ENCODE results near the gene NNMT.

Gene NNMT

DNA sequence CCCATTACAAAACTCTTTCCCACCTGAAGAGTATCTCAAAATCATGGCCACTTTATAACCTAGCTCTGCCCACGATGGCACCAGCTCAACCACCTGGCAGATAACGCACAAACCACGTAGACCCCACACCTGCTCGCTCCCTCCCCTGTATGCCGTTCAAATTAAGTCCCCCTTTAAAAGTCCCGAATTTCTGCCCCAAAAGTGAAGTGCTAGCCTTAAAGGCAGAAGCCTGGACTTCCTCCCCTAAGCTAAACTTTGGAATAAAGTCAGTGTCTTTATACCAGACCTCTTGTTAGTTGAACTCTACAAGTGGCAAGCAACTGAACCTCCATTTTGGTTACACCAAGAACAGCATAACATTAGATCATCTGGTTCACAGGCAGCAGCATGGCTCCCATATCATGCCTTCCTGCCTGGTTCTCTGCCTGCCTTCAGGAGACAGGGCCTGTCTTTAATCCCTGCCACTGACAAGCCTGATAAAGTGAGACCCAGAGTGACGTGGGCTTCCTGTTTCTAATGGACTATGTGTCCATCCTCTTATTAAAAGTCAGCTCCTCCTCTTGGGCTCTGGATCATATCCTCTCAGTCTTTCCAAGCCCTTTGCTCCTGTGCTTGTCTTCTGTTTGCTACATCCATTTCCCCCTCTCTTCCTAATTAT, 32.6 kb upstream of the NNMT start:
- DNase-seq (ENCODE audit: low spot score) = no peak

- no peak for DNase-seq (ENCODE audit: low spot score)
These were observed 31.8 kb upstream of the NNMT start for GRCh38 chr11:114264381-114264780.

DNA sequence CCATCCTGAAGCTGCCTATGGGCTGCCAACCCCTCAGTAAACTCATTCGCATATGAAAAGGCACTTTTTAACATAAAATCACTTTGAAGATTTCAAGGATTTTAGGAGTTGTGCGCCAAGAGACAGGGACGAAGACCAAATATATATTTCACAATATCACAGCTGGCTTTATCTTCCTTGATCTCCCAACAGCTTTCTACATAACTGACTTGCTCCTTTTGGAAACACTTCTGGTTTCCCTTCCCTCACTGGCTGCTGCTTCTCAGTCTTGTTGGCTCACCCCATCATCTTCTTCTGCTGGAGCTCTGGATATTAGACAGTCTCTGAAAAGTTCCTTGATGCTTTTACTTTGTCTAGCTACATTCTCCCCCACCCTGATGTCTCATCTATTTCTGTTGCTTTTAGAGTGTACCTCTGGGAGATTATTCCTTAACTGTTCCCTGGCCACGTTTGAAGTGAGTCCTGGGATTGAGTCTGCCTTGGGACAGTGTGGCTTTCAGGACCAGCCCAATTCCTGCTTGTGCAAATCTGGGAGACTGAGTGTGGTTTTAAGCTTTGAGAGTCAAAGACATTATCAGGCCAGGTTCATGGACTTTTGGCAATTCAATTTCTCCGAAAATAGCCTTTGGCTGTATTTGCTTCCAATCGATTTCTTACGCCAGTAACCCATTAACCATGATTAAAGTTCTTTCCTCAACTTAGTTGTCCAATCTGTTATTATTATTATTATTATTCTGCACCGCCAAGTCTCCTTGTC, 30.9 kb upstream of the NNMT start:
- no peak for DNase-seq (ENCODE audit: low spot score)

GRCh38 chr11:114269498-114269897, 26.7 kb upstream of the NNMT start:
- no peak for DNase-seq (ENCODE audit: low spot score)

GRCh38 chr11:114270531-114271270, 25.5 kb upstream of the NNMT start:
- no peak for DNase-seq (ENCODE audit: low spot score)

GRCh38 chr11:114271316-114271715, 24.9 kb upstream of the NNMT start:
- DNase-seq (ENCODE audit: low spot score) = no peak

DNA sequence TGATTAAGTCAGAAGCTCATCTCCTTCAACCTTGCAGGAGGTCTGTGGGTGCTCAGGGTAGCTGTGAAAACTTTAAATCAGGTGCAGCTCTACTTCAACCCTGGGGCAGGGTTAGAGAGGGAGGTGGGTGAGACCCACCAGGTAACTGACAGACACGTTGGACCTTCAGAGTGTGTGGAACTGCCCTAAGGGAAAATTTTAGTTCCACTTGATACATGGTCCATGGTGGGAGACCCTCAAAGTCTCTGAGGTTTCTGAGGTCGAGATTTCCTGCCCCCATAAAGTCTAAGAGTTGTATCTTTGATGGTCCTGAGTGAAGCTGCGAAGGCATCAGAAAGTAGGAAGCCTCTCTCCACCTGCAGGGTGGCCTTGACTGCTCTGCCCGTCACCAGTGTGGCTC, 23.9 kb upstream of the NNMT start:
- no peak for DNase-seq (ENCODE audit: low spot score)

- DNase-seq (ENCODE audit: low spot score) = no peak
These were observed 23.1 kb upstream of the NNMT start for GRCh38 chr11:114273071-114273470.

DNA sequence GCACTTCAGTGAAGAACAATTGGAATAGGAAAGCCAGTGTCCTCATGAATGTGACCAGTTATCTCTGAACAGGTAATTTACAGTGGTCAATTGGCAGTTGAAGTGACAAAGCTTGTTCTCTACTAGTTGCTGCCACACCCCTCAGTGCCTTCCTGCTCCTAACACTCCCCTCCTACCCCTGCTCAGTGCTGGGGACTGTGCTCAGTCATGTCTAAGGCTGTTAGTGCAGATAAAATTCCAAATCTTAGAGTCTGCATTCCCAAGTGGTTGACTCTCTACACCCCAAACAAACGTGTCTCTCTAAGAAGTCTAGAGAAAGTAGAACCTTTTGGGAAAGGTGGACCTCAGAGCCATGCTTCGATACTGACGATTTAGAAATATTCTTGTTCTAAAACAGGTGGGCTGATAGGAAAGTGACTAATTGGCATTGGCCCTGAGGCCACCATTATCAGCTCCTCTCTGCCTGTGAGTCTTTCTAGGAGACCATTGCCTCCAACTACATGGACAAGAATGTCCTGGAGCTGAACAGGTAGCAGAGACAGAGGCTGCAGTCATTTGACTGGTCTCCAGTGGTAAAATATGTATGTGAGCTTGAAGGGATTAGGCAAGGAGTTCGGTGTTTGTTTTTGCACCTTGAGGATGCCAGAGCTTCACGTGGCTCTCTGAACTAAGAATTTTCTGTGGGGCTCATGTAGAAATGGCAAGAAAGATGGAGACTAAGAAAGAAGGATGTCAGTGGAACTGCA, 22.1 kb upstream of the NNMT start:
- DNase-seq (ENCODE audit: low spot score) = no peak

- DNase-seq (ENCODE audit: low spot score) = no peak
These were observed 21.6 kb upstream of the NNMT start for GRCh38 chr11:114274637-114275036.

DNA sequence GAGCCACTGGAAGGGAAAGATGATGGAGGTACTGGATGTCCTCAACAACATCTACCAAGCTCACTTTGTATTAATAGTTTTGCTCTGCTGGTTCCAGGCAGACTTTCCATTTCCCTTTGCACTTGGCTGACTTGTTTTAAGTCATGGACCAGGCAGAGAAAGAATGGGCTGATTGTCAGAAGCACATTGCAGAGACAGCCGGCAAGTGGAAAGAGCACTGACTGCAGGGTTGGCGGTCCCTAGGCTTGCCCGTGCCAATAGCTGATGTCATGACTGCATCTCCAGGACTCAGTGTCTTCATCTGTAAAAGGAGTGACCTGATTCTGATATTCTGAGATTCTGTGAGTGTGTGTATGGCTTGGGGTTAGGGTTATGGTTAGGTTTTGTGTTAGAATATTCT, 20.9 kb upstream of the NNMT start:
- no peak for DNase-seq (ENCODE audit: low spot score)

DNA sequence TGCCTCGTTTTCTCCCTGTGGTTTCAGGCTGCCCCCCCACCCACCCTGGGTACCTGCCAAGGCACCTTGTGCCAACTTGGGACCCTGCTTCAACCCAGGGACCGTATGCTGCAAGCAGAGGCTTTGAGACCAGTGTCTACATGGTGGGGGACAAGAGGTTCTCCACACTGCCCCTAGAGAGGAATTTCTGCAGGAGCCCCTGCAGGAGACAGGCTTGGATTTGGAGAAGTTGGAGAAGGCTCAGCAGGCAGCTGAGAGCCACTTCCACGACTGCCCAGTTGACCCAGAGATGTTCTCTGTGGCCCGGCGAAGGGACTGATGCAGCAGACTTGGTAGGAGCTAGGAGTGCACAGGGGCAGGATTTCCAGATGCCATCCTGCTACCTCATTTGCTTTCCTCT, 20.1 kb upstream of the NNMT start:
- no peak for DNase-seq (ENCODE audit: low spot score)

GRCh38 chr11:114277637-114278341, 18.4 kb upstream of the NNMT start:
- no peak for DNase-seq (ENCODE audit: low spot score)

- no peak for DNase-seq (ENCODE audit: low spot score)
These were observed 17.7 kb upstream of the NNMT start for GRCh38 chr11:114278342-114279065.

- DNase-seq (ENCODE audit: low spot score) = no peak
These were observed 16.2 kb upstream of the NNMT start for GRCh38 chr11:114279792-114280546.

DNA sequence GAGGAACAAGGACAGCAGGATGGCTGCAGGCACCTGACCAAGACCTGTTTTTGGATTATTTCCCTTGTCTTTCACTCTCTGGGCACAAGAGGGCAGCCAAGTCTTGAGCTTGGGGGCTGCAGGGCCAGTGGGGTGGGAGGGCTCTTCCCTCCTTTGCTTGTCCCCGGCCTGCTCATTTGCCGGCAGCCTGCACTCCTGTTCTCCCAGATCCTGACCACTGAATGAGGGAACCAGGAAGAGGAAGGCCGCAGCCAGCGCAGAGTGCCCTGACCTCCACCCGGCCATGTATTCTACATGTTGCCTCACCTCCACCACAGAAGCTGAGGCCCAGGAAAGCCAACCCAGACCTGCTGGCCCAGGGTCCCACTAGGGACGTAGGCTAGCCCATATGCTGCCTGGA, 15.5 kb upstream of the NNMT start:
- DNase-seq (ENCODE audit: low spot score) = peak; percentile 30

GRCh38 chr11:114281388-114281956, 14.7 kb upstream of the NNMT start:
- DNase-seq (ENCODE audit: low spot score) = no peak

- DNase-seq (ENCODE audit: low spot score) = no peak
These were observed 13.7 kb upstream of the NNMT start for GRCh38 chr11:114282488-114282887.

DNA sequence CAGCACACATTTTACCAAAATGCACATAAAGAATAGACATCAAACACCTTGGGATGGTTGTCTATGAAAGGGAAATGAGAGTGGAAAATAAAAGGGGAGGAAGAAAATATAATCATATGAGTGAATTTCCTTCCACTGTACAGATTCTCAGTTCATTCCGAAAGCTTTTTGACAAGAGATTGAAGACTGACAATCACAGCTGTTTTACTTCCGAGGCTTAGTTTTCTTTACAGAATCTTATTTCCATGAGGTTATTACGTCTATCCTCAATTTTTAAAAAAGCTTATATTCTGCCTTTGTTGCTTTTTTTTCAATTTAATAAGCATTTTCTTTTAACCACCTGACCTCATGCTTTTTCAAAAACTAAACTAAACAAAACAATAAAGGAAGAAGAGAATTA, 12.8 kb upstream of the NNMT start:
- DNase-seq (ENCODE audit: low spot score) = no peak

GRCh38 chr11:114284021-114284420, 12.2 kb upstream of the NNMT start:
- no peak for DNase-seq (ENCODE audit: low spot score)

All from COLO829 (cell line).